BLaER1 (cell line): ENCODE measurements around the gene PTK7.
"Not testable (repeated sequence)": the region's sequence is repeated elsewhere in the genome, so short reads cannot be mapped to it uniquely, and the experiment has no call there.

ENCODE experiments used
- H3K27ac ChIP-seq: shearing (Covaris generic); formaldehyde crosslinking; 2 replicates; pipeline ENCODE4 v1.8.1; 2022
- H3K27me3 ChIP-seq: shearing (Covaris generic); formaldehyde crosslinking; 2 replicates; pipeline ENCODE4 v1.8.1; 2022
- H3K36me3 ChIP-seq: shearing (Covaris generic); formaldehyde crosslinking; 2 replicates; pipeline ENCODE4 v1.8.1; 2022
- H3K4me1 ChIP-seq: shearing (Covaris generic); formaldehyde crosslinking; 2 replicates; pipeline ENCODE4 v1.8.1; 2022
- H3K4me2 ChIP-seq: shearing (Covaris generic); formaldehyde crosslinking; 2 replicates; pipeline ENCODE4 v1.8.1; 2022
- H3K4me3 ChIP-seq: shearing (Covaris generic); formaldehyde crosslinking; 2 replicates; pipeline ENCODE4 v1.8.1; 2022
- H3K9ac ChIP-seq: shearing (Covaris generic); formaldehyde crosslinking; 2 replicates; pipeline ENCODE4 v1.8.1; 2022
- H3K9me3 ChIP-seq: shearing (Covaris generic); formaldehyde crosslinking; 2 replicates; pipeline ENCODE4 v1.8.1; 2022
- H4K20me1 ChIP-seq: shearing (Covaris generic); formaldehyde crosslinking; 2 replicates; pipeline ENCODE4 v1.8.1; 2022
- Cebpa-rat ChIP-seq: shearing (Covaris generic); IDR thresholded peaks from 2 replicates; pipeline ENCODE4 v1.8.1; 2022

PTK7 gene

GRCh38 chr6:43062818-43063217 is 13.3 kb upstream of the PTK7 start:
- Histone ChIP-seq H3K4me1 (peaks cover 26% of the 10 kb centered on the region), H3K4me3 (no peak overlapping the region), H3K36me3 (peaks cover 44% of the 10 kb centered on the region), H3K27me3 (no peaks in the 10 kb centered on the region), H3K9me3 (no peaks in the 10 kb centered on the region), H3K4me2 (no peak overlapping the region), H3K9ac (no peak overlapping the region), H3K27ac (no peak overlapping the region), H4K20me1 (no peaks in the 10 kb centered on the region)
- no peak for TF ChIP-seq Cebpa-rat

- no peak overlapping the region for H3K4me2 ChIP-seq
- H3K4me3 ChIP-seq = no peak overlapping the region
- peaks cover 40% of the 10 kb centered on the region for H3K36me3 ChIP-seq
- no peaks in the 10 kb centered on the region for H4K20me1 ChIP-seq
- TF ChIP-seq Cebpa-rat = no peak
- H3K4me1 ChIP-seq = peaks cover 2% of the 10 kb centered on the region
- no peak overlapping the region for H3K27ac ChIP-seq
- H3K27me3 ChIP-seq = no peaks in the 10 kb centered on the region
- H3K9me3 ChIP-seq = no peaks in the 10 kb centered on the region
- H3K9ac ChIP-seq = no peak overlapping the region
Measured at GRCh38 chr6:43070028-43070632, 6.0 kb upstream of the PTK7 start.

GRCh38 chr6:43074847-43075669 is 1.1 kb upstream of the PTK7 start:
- Histone ChIP-seq H3K4me2 (peak overlapping the region; percentile 78), H3K9me3 (no peaks in the 10 kb centered on the region), H3K27ac (peak overlapping the region; percentile 56), H3K9ac (peak overlapping the region; percentile 63; the same call in 1 of the 2 replicates), H3K36me3 (peaks cover 23% of the 10 kb centered on the region), H3K27me3 (no peaks in the 10 kb centered on the region), H3K4me1 (peaks cover 37% of the 10 kb centered on the region), H4K20me1 (peaks cover 30% of the 10 kb centered on the region), H3K4me3 (no peak overlapping the region)
- no peak for TF ChIP-seq Cebpa-rat

- Histone ChIP-seq H3K4me2 (peak overlapping the region; percentile 94), H3K36me3 (peaks cover 23% of the 10 kb centered on the region), H4K20me1 (peaks cover 43% of the 10 kb centered on the region), H3K27ac (peak overlapping the region; percentile 83), H3K4me1 (peaks cover 46% of the 10 kb centered on the region), H3K9me3 (no peaks in the 10 kb centered on the region), H3K9ac (peak overlapping the region; percentile 94), H3K27me3 (no peaks in the 10 kb centered on the region), H3K4me3 (peak overlapping the region; percentile 100)
- no peak for TF ChIP-seq Cebpa-rat
Measured at GRCh38 chr6:43076464-43077332, 584 bp downstream of the PTK7 start.

GRCh38 chr6:43077333-43077809 is 1.3 kb downstream of the PTK7 start:
- TF ChIP-seq Cebpa-rat = no peak
- H3K27ac ChIP-seq = peak overlapping the region; percentile 83
- peaks cover 19% of the 10 kb centered on the region for H3K36me3 ChIP-seq
- peak overlapping the region; percentile 94 for H3K9ac ChIP-seq
- no peaks in the 10 kb centered on the region for H3K27me3 ChIP-seq
- H4K20me1 ChIP-seq = peaks cover 50% of the 10 kb centered on the region
- no peaks in the 10 kb centered on the region for H3K9me3 ChIP-seq
- peak overlapping the region; percentile 94 for H3K4me2 ChIP-seq
- H3K4me3 ChIP-seq = peak overlapping the region; percentile 100
- peaks cover 51% of the 10 kb centered on the region for H3K4me1 ChIP-seq

GRCh38 chr6:43077981-43078511 is 1.9 kb downstream of the PTK7 start:
- H3K9me3 ChIP-seq = no peaks in the 10 kb centered on the region
- no peak overlapping the region for H3K27ac ChIP-seq
- H3K4me3 ChIP-seq = peak overlapping the region; percentile 100
- H3K4me2 ChIP-seq = peak overlapping the region; percentile 94
- H3K4me1 ChIP-seq = peaks cover 54% of the 10 kb centered on the region
- peak overlapping the region; percentile 94; the same call in 1 of the 2 replicates for H3K9ac ChIP-seq
- no peaks in the 10 kb centered on the region for H3K27me3 ChIP-seq
- peaks cover 12% of the 10 kb centered on the region for H3K36me3 ChIP-seq
- peaks cover 57% of the 10 kb centered on the region for H4K20me1 ChIP-seq
- no peak for TF ChIP-seq Cebpa-rat

- Histone ChIP-seq H3K27me3 (no peaks in the 10 kb centered on the region), H3K9me3 (no peaks in the 10 kb centered on the region), H3K36me3 (peaks cover 6% of the 10 kb centered on the region), H3K4me3 (no peak overlapping the region), H3K4me1 (peaks cover 61% of the 10 kb centered on the region), H4K20me1 (peaks cover 63% of the 10 kb centered on the region), H3K27ac (no peak overlapping the region), H3K4me2 (no peak overlapping the region), H3K9ac (no peak overlapping the region)
- no peak for TF ChIP-seq Cebpa-rat
Measured at GRCh38 chr6:43078691-43079090, 2.6 kb downstream of the PTK7 start.

GRCh38 chr6:43081043-43081442 is 4.9 kb downstream of the PTK7 start:
- Histone ChIP-seq H3K4me2 (0 out of 2 replicates have a peak overlapping the region, but pooled peaks have one; percentile 14), H3K9me3 (no peaks in the 10 kb centered on the region), H3K27me3 (no peaks in the 10 kb centered on the region), H3K9ac (no peak overlapping the region), H3K36me3 (0 out of 2 replicates have a peak, but pooled peaks cover 5% of the 10 kb centered on the region), H3K4me3 (no peak overlapping the region), H4K20me1 (peaks cover 87% of the 10 kb centered on the region), H3K4me1 (peaks cover 63% of the 10 kb centered on the region), H3K27ac (no peak overlapping the region)
- no peak for TF ChIP-seq Cebpa-rat

- peaks cover 96% of the 10 kb centered on the region for H4K20me1 ChIP-seq
- not testable (repeated sequence) for H3K4me3 ChIP-seq, H3K9ac ChIP-seq, H3K36me3 ChIP-seq, H3K27ac ChIP-seq, H3K9me3 ChIP-seq, H3K27me3 ChIP-seq
- peak overlapping the region; percentile 14; the same call in 1 of the 2 replicates for H3K4me2 ChIP-seq
- H3K4me1 ChIP-seq = peaks cover 72% of the 10 kb centered on the region
Measured at GRCh38 chr6:43081922-43082321, 5.8 kb downstream of the PTK7 start.
